Activated T-helper 1 cell treated with anti-CD3 and anti-CD28 coated beads, Interleukin-12 subunit alpha, Interleukin-12 subunit beta, Interleukin-2, Interleukin-4 antibody, amounts not matched to agents 30 ng/mL and 10 ng/mL and 1 ng/mL, durations not matched to agents 14 hours and 24 hours and 36 hours (primary cell): ENCODE results near the gene MYT1. TPM values are rescaled to one million over a fixed set of nuclear protein-coding genes. Genes with fewer than 3 reads are reported as not detected.

Experiments
- DNase-seq: peaks from one replicate; pipeline ENCODE4 v3.0.0; 2021; ENCODE audit warnings: low spot score
- H3K27ac Mint-ChIP-seq: one replicate; pipeline ENCODE4 v1.8.0; 2021; ENCODE audit warnings: mild to moderate bottlenecking, mixed read lengths
- H3K27me3 Mint-ChIP-seq: one replicate; pipeline ENCODE4 v1.8.0; 2022; ENCODE audit warnings: mild to moderate bottlenecking, moderate library complexity, mixed read lengths; ENCODE audit not compliant: insufficient read depth
- H3K36me3 Mint-ChIP-seq: one replicate; pipeline ENCODE4 v1.8.0; 2021; ENCODE audit warnings: low read depth, mixed read lengths
- H3K4me1 Mint-ChIP-seq: one replicate; pipeline ENCODE4 v1.8.0; 2021; ENCODE audit warnings: low read depth, mixed read lengths
- H3K4me3 Mint-ChIP-seq: one replicate; pipeline ENCODE4 v1.8.0; 2021; ENCODE audit warnings: mild to moderate bottlenecking, moderate library complexity, mixed read lengths
- H3K9me3 Mint-ChIP-seq: one replicate; pipeline ENCODE4 v1.8.0; 2021; ENCODE audit warnings: mixed read lengths
- intact Hi-C: fragments of 100-400 bp; cut with micrococcal nuclease; formaldehyde crosslinking; loops from one replicate; pipeline ENCODE4 v1.15.1; 2024
- total RNA-seq: library from RNA; stranded (reverse); gene quantifications from 2 replicates; pipeline ENCODE4 v1.2.3, GENCODE V29; 2022

The MYT1 gene
- total RNA-seq, 1 donor from 2014 or later, result not detected

DNA sequence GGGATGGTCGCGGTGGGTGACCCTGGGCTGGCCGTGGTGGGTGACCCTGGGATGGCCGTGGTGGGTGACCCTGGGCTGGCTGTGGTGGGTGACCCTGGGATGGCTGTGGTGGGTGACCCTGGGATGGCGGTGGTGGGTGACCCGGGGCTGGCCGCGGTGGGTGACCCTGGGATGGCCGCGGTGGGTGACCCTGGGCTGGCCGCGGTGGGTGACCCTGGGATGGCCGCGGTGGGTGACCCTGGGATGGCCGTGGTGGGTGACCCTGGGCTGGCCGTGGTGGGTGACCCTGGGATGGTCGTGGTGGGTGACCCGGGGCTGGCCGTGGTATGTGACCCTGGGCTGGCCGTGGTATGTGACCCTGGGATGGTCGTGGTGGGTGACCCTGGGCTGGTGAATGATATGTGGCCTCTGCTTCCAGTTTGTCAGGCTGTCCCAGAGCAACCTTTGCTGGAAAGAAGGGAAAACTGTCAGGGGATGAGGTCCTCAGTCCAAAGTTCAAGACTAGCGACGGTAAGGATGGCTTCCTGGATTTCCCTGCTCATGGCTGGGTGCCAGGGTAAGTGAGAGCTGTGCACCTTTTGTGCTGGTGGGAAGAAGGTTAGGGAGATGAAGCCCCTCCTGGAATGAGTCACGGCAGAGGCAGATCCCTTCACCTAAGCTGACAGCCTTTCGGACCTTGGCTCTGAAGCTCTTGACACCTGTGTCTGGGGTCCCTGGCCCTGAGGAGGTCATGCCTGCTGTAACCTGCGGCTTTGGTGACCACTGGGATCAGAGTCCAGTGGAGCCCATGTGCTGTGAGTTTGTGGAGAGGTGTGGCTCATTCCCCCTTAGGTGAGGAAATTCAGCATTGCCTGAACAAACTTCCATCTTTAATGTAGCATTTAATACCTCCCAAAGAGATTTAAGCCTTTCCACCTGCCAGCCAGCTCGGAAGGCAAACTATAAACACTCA, 72.2 kb downstream of the MYT1 start:
- H3K27ac Mint-ChIP-seq, result no peak overlapping the region
- H3K36me3 Mint-ChIP-seq, result no peaks in the 10 kb centered on the region
- DNase-seq, result no peak
- intact Hi-C loops, result no loop called here
- H3K27me3 Mint-ChIP-seq, result no peaks in the 10 kb centered on the region
- no peak overlapping the region for H3K4me3 Mint-ChIP-seq
- peaks cover 5% of the 10 kb centered on the region for H3K4me1 Mint-ChIP-seq
- H3K9me3 Mint-ChIP-seq, result no peaks in the 10 kb centered on the region

DNA sequence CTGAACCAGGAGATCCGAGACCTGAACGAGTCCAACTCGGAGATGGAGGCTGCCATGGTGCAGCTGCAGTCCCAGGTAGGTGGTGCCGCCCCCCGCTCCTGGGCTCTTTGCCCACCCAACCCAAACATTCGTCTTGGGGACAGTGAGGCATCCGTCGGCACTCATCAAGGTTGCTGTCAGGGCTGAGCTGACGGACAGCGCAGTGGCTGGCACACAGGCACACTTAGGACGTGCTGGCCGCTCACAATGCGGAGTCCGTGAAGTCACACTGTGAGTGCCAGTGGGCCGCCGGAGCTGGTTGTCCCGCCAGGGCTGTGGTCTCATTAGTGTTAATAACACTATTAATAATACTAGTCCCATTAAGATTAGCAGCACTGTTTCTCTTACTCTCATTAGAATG, 73.1 kb downstream of the MYT1 start:
- Mint-ChIP-seq H3K36me3 (no peaks in the 10 kb centered on the region), H3K27me3 (no peaks in the 10 kb centered on the region), H3K27ac (no peak overlapping the region), H3K4me3 (no peak overlapping the region), H3K4me1 (peaks cover 5% of the 10 kb centered on the region), H3K9me3 (no peaks in the 10 kb centered on the region)
- intact Hi-C loops, result no loop called here
- DNase-seq, result no peak

DNA sequence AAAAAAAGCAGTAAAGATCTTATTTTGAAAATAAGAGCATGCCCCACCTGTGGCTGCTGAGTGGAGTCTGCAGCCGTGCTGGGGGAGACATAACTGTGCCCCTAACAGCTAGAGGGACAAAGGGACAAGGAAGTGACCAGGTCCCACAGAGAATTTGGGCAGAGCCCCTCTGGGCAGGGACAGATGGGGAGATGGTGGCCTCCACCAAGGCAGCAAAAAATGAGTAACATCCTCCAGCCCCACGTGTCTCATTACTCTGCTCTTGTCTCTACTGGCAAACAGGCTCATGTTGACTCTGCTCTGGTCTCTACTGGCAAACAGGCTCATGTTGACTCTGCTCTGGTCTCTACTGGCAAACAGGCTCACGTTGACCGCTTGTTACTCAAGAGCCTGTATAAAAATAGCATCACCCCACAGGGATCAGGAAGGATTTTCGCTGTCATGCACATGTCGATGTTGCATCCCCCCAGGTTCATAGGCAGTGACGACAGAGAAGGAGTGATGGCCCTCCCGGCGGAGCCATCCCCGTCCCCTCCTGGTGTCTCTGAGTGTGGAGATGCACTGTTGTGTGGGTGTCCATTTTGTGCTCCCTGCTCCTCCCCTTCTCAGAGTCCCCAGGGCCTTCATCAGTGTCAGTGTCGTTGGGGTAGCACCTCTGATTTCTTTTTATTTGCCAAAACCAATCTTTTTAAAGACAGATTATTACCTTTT, 74.0 kb downstream of the MYT1 start:
- Mint-ChIP-seq H3K4me1 (peaks cover 5% of the 10 kb centered on the region), H3K27ac (no peak overlapping the region), H3K36me3 (no peaks in the 10 kb centered on the region), H3K4me3 (no peak overlapping the region), H3K9me3 (no peaks in the 10 kb centered on the region), H3K27me3 (peaks cover 6% of the 10 kb centered on the region)
- intact Hi-C loops, result no loop called here
- no peak for DNase-seq

DNA sequence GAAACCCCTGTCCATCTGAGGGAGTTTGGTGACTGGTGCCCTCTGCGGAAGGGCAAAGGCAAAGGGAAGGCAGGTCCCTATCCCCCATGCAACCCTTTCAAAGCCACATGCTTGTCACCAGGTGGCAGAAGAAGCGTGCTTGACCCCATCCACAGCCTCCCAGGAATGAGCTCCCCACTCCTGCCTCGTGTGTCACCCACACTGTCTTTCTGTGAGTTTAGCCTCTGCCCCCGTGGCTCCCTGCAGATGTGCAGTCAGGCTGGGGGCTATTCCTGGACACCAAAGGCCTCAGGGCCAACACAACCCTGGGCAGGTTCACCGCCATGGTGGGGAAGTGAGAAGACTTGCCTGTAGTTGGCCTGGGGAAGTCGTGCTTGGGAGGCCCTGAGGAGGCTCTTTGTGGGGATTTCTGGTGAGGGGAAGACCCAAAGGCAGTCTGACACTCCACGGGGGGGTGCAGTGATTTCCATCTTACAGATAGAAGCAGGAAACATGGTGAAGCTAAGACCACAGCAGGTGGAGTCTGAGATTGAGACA, 74.7 kb downstream of the MYT1 start:
- Mint-ChIP-seq H3K9me3 (no peaks in the 10 kb centered on the region), H3K4me3 (no peak overlapping the region), H3K36me3 (no peaks in the 10 kb centered on the region), H3K27me3 (peaks cover 7% of the 10 kb centered on the region), H3K4me1 (no peaks in the 10 kb centered on the region), H3K27ac (no peak overlapping the region)
- no peak for DNase-seq
- intact Hi-C loops, result no loop called here

DNA sequence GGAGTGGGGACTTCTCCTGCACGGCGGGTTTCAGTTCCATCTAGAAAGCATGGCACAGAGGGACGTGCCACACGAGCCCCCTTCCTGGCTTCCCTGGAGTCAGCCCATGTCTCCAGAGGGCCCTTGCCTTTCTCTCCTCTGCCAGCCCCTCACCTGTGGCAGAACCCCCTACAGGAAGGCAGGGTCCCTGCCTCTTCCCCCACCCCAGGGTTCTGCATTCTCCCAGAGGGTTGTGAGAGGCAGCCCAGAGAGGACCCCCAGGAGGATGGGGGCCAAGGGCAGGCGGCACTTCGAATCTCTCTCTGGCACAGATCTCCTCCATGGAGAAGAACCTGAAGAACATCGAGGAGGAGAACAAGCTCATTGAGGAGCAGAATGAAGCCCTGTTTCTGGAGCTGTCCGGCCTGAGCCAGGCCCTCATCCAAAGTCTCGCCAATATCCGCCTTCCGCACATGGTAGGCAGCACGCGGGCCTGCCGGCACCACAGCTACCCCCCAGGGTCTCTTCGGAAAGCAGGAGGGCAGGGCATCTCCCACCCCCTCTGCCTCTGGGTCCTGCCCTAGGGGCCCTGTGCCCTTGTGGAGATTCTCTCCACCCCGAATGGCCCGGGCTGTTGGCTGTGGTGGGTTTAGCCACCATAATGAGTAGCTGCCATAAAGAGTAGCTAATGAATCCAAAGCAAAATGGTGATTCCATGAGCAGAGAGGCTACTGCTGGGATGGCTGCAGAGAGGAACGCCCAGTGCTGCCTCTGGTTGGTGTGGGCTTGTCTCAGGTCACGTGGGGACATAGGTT, 75.4 kb downstream of the MYT1 start:
- peaks cover 12% of the 10 kb centered on the region for H3K27me3 Mint-ChIP-seq
- no peak overlapping the region for H3K4me3 Mint-ChIP-seq
- H3K9me3 Mint-ChIP-seq, result no peaks in the 10 kb centered on the region
- no peak overlapping the region for H3K27ac Mint-ChIP-seq
- no peaks in the 10 kb centered on the region for H3K4me1 Mint-ChIP-seq
- H3K36me3 Mint-ChIP-seq, result no peaks in the 10 kb centered on the region
- DNase-seq, result no peak
- intact Hi-C loops, result no loop called here

DNA sequence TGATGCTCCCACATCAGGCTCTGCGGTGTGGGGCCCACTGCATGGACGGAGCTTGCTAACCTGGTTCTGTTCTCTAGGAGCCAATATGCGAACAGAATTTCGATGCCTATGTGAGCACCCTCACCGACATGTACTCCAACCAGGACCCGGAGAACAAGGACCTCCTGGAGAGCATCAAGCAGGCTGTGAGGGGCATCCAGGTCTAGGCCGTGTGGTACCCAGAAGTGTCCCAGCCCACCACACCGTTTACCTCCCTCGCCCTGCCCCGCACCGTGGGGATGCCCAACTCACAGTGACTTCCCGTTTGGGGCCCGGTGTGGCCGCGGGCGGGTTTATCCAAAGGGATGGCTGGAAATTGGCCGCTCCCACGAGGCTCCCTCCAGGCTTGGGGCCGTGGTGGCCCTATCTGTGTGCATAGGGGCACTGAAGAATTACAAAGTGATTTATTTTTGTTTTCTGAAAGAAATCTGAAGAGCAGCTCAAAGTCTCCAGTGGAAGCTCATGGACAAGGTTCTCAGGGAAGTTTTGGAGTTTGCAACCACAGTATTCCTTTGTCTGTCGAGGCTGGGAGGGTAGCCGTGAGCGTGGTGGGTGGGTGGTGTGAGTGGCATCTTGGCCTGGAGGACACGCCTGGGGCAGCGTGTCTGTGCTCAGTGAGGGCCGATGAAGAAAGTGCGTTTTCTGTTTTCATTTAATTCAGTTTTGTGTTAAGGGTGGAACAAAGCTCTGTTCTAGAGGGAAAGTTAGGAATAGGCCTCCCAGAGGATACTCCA, 76.2 kb downstream of the MYT1 start:
- Mint-ChIP-seq H3K27ac (no peak overlapping the region), H3K36me3 (no peaks in the 10 kb centered on the region), H3K27me3 (peaks cover 13% of the 10 kb centered on the region), H3K4me1 (no peaks in the 10 kb centered on the region), H3K4me3 (no peak overlapping the region), H3K9me3 (no peaks in the 10 kb centered on the region)
- intact Hi-C loops, result no loop called here
- no peak for DNase-seq

DNA sequence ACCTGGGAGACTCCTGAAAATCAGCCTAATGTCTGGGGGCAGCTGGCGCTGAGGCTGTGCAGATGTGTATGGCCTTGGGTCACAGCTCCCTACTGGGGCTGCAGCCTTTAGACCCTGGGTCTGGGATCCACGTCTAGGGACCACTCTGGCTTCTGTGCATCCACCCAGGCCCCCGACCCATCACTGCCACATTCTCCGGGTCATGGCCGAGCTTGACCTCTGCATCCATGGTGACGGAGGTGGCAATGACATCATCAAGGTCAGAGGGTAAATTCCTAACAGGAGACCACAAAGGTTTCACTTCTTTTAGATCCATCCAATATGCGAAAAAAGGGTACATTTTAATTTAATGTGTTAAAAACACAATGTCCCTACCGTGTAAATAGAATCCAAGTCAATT, 76.8 kb downstream of the MYT1 start:
- Mint-ChIP-seq H3K27ac (no peak overlapping the region), H3K4me3 (no peak overlapping the region), H3K36me3 (no peaks in the 10 kb centered on the region), H3K27me3 (peaks cover 15% of the 10 kb centered on the region), H3K4me1 (no peaks in the 10 kb centered on the region), H3K9me3 (no peaks in the 10 kb centered on the region)
- DNase-seq, result no peak
- intact Hi-C loops, result no loop called here

DNA sequence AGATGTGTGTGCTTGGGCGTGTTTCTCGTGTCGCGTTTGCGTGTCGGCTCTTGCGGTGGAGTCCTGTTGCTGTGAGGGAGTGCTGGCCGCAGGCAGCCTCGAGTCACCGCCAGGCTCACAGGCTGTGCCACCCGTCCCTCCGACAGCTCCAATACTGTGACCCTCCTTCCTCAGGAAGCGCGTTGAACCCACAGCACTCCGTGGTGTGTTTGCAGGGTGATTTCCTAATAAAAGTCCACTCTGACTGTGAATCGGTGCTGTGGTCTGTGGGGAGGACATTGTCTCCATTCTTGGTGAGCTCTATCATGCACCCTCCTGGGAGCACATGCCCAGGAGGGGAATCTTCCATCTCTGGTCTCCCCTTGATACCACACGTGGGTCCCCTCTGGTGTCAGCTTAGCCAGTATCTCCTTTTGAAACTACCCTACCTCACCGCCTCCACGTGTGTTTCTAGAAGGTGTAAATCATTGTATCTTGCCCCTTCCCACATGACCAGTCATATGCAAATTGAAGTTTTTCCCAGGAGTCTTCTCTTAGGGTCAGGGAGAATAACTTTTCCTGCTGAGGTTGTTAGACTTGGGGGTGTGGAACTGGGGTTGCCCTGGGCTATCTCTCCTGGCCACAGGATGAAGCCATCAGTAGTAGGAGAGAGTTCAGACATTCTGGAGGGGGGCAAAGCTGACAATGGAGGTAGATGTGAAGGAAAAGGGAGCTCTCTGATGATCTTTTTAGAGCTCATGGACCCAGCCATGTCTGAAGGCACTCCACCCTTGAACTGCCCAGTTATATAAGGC, 77.9 kb downstream of the MYT1 start:
- Mint-ChIP-seq H3K9me3 (no peaks in the 10 kb centered on the region), H3K27me3 (peaks cover 15% of the 10 kb centered on the region), H3K4me3 (no peak overlapping the region), H3K36me3 (no peaks in the 10 kb centered on the region), H3K27ac (no peak overlapping the region), H3K4me1 (no peaks in the 10 kb centered on the region)
- intact Hi-C loops, result no loop called here
- no peak for DNase-seq

DNA sequence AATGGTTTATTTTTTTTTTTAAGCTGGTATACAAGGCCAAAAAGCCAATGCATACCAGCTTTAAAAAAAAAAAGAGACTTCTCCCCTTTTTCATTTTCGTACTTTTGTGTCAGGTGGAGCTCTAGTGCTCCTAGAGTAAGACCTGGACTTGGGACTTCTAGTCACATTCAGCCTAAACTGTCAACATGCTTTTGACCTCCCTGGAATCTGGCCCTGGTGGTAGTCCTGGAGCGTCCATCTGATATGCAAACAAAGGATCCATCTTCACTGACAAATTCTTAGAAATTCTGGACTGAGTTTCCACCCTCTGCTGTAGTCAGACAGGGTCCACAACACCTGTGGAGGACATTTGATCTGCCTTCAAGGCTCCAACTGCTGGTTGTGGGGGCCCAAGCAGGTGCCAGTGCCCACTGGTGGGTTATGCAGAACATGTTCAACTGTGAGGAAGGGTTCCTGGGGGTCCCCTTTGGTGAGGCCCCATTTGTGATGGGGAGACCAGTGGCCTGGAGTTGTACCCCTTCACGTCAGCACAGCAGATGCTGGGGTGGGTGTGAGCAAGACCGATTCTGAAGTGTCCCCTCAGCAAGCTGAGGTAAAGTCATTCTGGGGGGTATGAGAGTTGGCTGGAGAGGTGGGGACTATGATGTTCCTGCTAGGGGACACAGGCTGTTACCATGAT, 78.7 kb downstream of the MYT1 start:
- Mint-ChIP-seq H3K4me1 (no peaks in the 10 kb centered on the region), H3K27ac (no peak overlapping the region), H3K4me3 (no peak overlapping the region), H3K27me3 (peaks cover 15% of the 10 kb centered on the region), H3K9me3 (no peaks in the 10 kb centered on the region), H3K36me3 (no peaks in the 10 kb centered on the region)
- DNase-seq, result no peak
- intact Hi-C loops, result no loop called here

DNA sequence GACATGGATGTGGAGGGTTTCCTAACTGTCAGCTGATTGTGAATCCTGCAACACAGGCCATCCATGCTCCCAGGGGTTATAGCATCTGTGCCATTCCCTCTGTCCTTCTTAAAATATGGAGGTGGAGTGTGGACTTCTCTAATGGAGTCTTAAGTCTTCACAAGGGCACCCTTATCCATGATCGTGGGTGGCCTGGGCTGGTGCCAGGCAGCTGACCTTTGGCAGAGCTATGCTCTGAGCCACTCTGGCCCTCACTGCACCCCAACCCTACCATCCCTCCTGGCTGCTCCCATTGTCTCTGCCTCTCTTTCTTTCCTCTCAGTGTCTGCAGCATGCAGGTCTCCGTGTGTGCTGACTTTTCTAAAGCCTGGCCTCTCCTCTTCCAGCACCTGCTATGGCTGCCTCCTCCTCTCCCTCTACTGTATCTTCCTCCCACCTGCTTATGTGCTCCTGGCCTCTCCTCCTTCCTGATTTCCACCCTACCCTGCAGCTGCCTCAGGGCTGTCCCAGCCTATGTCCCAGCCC, 80.1 kb downstream of the MYT1 start:
- H3K4me3 Mint-ChIP-seq, result no peak overlapping the region
- intact Hi-C loops, result no loop called here

More for the DNA sequence above, 80.1 kb downstream of the MYT1 start:
- H3K9me3 Mint-ChIP-seq, result no peaks in the 10 kb centered on the region
- H3K27ac Mint-ChIP-seq, result no peak overlapping the region
- no peaks in the 10 kb centered on the region for H3K4me1 Mint-ChIP-seq
- H3K27me3 Mint-ChIP-seq, result peaks cover 24% of the 10 kb centered on the region
- no peaks in the 10 kb centered on the region for H3K36me3 Mint-ChIP-seq
- DNase-seq, result no peak
